MCF 10A (cell line): ENCODE measurements around the gene NENF. TPM values are rescaled to one million over a fixed set of nuclear protein-coding genes. Genes with fewer than 3 reads are reported as not detected.
A peak's percentile ranks its signal among the peaks of the same experiment; 100 is the strongest.

Experiments
- BruUV-seq: library from RNA; stranded (reverse); fragments of 400-500 nt; replicated peaks from 2 replicates; lab custom pipeline; 2021; lab: Mats Ljungman, UMichigan
- CTCF ChIA-PET: fragments of 300-600 bp; sonication (Branson Sonifier 250); formaldehyde crosslinking; extraction: SDS; loops from one replicate; lab custom pipeline; 2021; ENCODE audit warnings: antibody characterized with exemption, inconsistent platforms; lab: Yijun Ruan, JAX
- POLR2A ChIA-PET: fragments of 300-600, 350-650 bp; sonication (Branson Sonifier 250); formaldehyde crosslinking; extraction: SDS; loops from one replicate; lab custom pipeline; 2020; ENCODE audit warnings: antibody characterized with exemption, inconsistent platforms; lab: Yijun Ruan, JAX
- DNase-seq: peaks from one replicate; pipeline ENCODE4 v3.0.0-alpha.2; 2018; ENCODE audit not compliant: unreplicated experiment
- H3K27ac Mint-ChIP-seq: one replicate; pipeline ENCODE4 v1.8.0; 2022; ENCODE audit warnings: mild to moderate bottlenecking, low read depth, mixed read lengths; ENCODE audit not compliant: unreplicated experiment
- H3K27me3 Mint-ChIP-seq: one replicate; pipeline ENCODE4 v1.8.0; 2022; ENCODE audit warnings: mixed read lengths; ENCODE audit not compliant: insufficient read depth, unreplicated experiment
- H3K36me3 Mint-ChIP-seq: one replicate; pipeline ENCODE4 v1.8.0; 2022; ENCODE audit warnings: mild to moderate bottlenecking, moderate library complexity, mixed read lengths; ENCODE audit not compliant: insufficient read depth, unreplicated experiment
- H3K4me1 Mint-ChIP-seq: one replicate; pipeline ENCODE4 v1.8.0; 2022; ENCODE audit warnings: mixed read lengths; ENCODE audit not compliant: insufficient read depth, unreplicated experiment
- H3K4me3 Mint-ChIP-seq: one replicate; pipeline ENCODE4 v1.8.0; 2022; ENCODE audit warnings: mild to moderate bottlenecking, moderate library complexity, mixed read lengths; ENCODE audit not compliant: unreplicated experiment
- H3K9me3 Mint-ChIP-seq: one replicate; pipeline ENCODE4 v1.8.0; 2022; ENCODE audit warnings: mixed read lengths; ENCODE audit not compliant: unreplicated experiment
- intact Hi-C: fragments of 100-400 bp; cut with micrococcal nuclease; formaldehyde crosslinking; loops from 2 replicates; pipeline ENCODE4 v1.14.1; 2022
- total RNA-seq: library from RNA; stranded (reverse); gene quantifications from 2 replicates; pipeline ENCODE4 v1.2.3, GENCODE V29; 2022
- TF ChIP-seq, protein P1 (sequence below): fragments of 200-600 bp; IDR thresholded peaks from one replicate; pipeline ENCODE4 v1.8.0; 2022; ENCODE audit warnings: antibody characterized with exemption, mild to moderate bottlenecking; ENCODE audit not compliant: unreplicated experiment

NENF gene
- total RNA-seq, 1 experiment from 2014 or later = 110 TPM

- H3K27me3 Mint-ChIP-seq = no peaks in the 10 kb centered on the region
- H3K36me3 Mint-ChIP-seq = no peaks in the 10 kb centered on the region
- peaks cover 56% of the 10 kb centered on the region for H3K4me1 Mint-ChIP-seq
- CTCF ChIA-PET = interaction anchor here (0.8 to 9.9 kb wide), 6 partner anchors 9 to 263 kb away, joined by 3 to 99 read pairs (median 5); no protein-coding TSS in a partner anchor
- H3K9me3 Mint-ChIP-seq = no peaks in the 10 kb centered on the region
- intact Hi-C loops = loop anchor here (1.0 kb wide), 2 partner anchors 110 to 122 kb away; partner anchors contain the start of gene ATF3
- peak; percentile 98 for DNase-seq
- H3K4me3 Mint-ChIP-seq = peak overlapping the region; percentile 10
- POLR2A ChIA-PET = interaction anchor here (0.5 to 1.4 kb wide), 6 partner anchors 9 to 122 kb away, joined by 3 to 10 read pairs (median 4); partner anchors contain the start of gene ATF3
- peak overlapping the region; percentile 97 for H3K27ac Mint-ChIP-seq
- BruUV-seq = no TSS peak
- TF ChIP-seq, protein P1, sequence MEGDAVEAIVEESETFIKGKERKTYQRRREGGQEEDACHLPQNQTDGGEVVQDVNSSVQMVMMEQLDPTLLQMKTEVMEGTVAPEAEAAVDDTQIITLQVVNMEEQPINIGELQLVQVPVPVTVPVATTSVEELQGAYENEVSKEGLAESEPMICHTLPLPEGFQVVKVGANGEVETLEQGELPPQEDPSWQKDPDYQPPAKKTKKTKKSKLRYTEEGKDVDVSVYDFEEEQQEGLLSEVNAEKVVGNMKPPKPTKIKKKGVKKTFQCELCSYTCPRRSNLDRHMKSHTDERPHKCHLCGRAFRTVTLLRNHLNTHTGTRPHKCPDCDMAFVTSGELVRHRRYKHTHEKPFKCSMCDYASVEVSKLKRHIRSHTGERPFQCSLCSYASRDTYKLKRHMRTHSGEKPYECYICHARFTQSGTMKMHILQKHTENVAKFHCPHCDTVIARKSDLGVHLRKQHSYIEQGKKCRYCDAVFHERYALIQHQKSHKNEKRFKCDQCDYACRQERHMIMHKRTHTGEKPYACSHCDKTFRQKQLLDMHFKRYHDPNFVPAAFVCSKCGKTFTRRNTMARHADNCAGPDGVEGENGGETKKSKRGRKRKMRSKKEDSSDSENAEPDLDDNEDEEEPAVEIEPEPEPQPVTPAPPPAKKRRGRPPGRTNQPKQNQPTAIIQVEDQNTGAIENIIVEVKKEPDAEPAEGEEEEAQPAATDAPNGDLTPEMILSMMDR = no peak
Measured at GRCh38 chr1:212485913-212486618, 53.3 kb downstream of the NENF start.

- Mint-ChIP-seq H3K4me3 (no peak overlapping the region), H3K27me3 (no peaks in the 10 kb centered on the region), H3K9me3 (no peaks in the 10 kb centered on the region), H3K4me1 (peaks cover 54% of the 10 kb centered on the region), H3K27ac (peak overlapping the region; percentile 97), H3K36me3 (no peaks in the 10 kb centered on the region)
- POLR2A ChIA-PET = no interaction called here
- intact Hi-C loops = loop anchor here (1.0 kb wide), 2 partner anchors 110 to 122 kb away; partner anchors contain the start of gene ATF3
- DNase-seq = no peak
- TF ChIP-seq, protein P1 = no peak
- BruUV-seq = TSS peak; percentile 46
- CTCF ChIA-PET = no interaction called here
Measured at GRCh38 chr1:212486619-212486975, 53.9 kb downstream of the NENF start.

- ChIA-PET POLR2A (interaction anchor here (1.6 to 2.9 kb wide), 4 partner anchors 16 to 121 kb away, joined by 8 to 23 read pairs (median 16); partner anchors contain the start of gene ATF3), CTCF (interaction anchor here (0.6 to 4.8 kb wide), 4 partner anchors 9 to 416 kb away, joined by 3 to 50 read pairs (median 6); no protein-coding TSS in a partner anchor)
- intact Hi-C loops = no loop called here
- no peak for DNase-seq
- Mint-ChIP-seq H3K9me3 (no peaks in the 10 kb centered on the region), H3K27ac (peak overlapping the region; percentile 97), H3K4me1 (peaks cover 48% of the 10 kb centered on the region), H3K4me3 (no peak overlapping the region), H3K27me3 (no peaks in the 10 kb centered on the region), H3K36me3 (no peaks in the 10 kb centered on the region)
- TF ChIP-seq, protein P1 = no peak
- BruUV-seq = no TSS peak
Measured at GRCh38 chr1:212487286-212487685, 54.6 kb downstream of the NENF start.

- H3K27me3 Mint-ChIP-seq = no peaks in the 10 kb centered on the region
- H3K4me1 Mint-ChIP-seq = peaks cover 41% of the 10 kb centered on the region
- H3K9me3 Mint-ChIP-seq = no peaks in the 10 kb centered on the region
- no peaks in the 10 kb centered on the region for H3K36me3 Mint-ChIP-seq
- intact Hi-C loops = loop anchor here (2.0 kb wide), 2 partner anchors 71 to 79 kb away; no protein-coding TSS in a partner anchor
- H3K4me3 Mint-ChIP-seq = no peak overlapping the region
- TF ChIP-seq, protein P1 = no peak
- peak overlapping the region; percentile 97 for H3K27ac Mint-ChIP-seq
- BruUV-seq = TSS peak; percentile 93
- CTCF ChIA-PET = interaction anchor here (0.9 to 4.8 kb wide), 7 partner anchors 8 to 417 kb away, joined by 3 to 50 read pairs (median 6); no protein-coding TSS in a partner anchor
- POLR2A ChIA-PET = interaction anchor here (0.7 to 3.0 kb wide), 16 partner anchors 10 to 416 kb away, joined by 3 to 23 read pairs (median 6); partner anchors contain the start of gene ATF3
- DNase-seq = no peak
Measured at GRCh38 chr1:212487774-212488435, 55.2 kb downstream of the NENF start.
